ENCODE results near the gene ST6GAL1.
"Not testable (repeated sequence)": the region's sequence is repeated elsewhere in the genome, so short reads cannot be mapped to it uniquely, and the experiment has no call there.

ST6GAL1 gene

GRCh38 chr3:187023340-187023739 is 93.0 kb downstream of the ST6GAL1 start:
- not testable (repeated sequence) for DNase-seq

- DNase-seq = no peak
These were observed 94.4 kb downstream of the ST6GAL1 start for GRCh38 chr3:187024536-187025226.

- no peak for DNase-seq
These were observed 94.9 kb downstream of the ST6GAL1 start for GRCh38 chr3:187025254-187025655.

GRCh38 chr3:187025656-187026316 is 95.5 kb downstream of the ST6GAL1 start:
- DNase-seq = no peak

- no peak for DNase-seq
These were observed 96.0 kb downstream of the ST6GAL1 start for GRCh38 chr3:187026317-187026670.

- no peak for DNase-seq
These were observed 97.4 kb downstream of the ST6GAL1 start for GRCh38 chr3:187027531-187028278.

GRCh38 chr3:187031934-187032333 is 101.6 kb downstream of the ST6GAL1 start:
- no peak for DNase-seq

GRCh38 chr3:187036394-187036793 is 106.1 kb downstream of the ST6GAL1 start:
- DNase-seq = no peak

- no peak for DNase-seq
These were observed 108.9 kb downstream of the ST6GAL1 start for GRCh38 chr3:187039100-187039722.

- no peak for DNase-seq
These were observed 109.5 kb downstream of the ST6GAL1 start for GRCh38 chr3:187039723-187040414.

GRCh38 chr3:187040516-187041361 is 110.4 kb downstream of the ST6GAL1 start:
- DNase-seq = no peak

- no peak for DNase-seq
These were observed 111.3 kb downstream of the ST6GAL1 start for GRCh38 chr3:187041362-187042307.

- no peak for DNase-seq
These were observed 112.0 kb downstream of the ST6GAL1 start for GRCh38 chr3:187042346-187042745.

GRCh38 chr3:187042874-187043458 is 112.6 kb downstream of the ST6GAL1 start:
- DNase-seq = no peak

GRCh38 chr3:187044206-187044605 is 113.9 kb downstream of the ST6GAL1 start:
- no peak for DNase-seq

- no peak for DNase-seq
These were observed 114.7 kb downstream of the ST6GAL1 start for GRCh38 chr3:187044867-187045552.

GRCh38 chr3:187046033-187046432 is 115.7 kb downstream of the ST6GAL1 start:
- no peak for DNase-seq

GRCh38 chr3:187049462-187050101 is 119.3 kb downstream of the ST6GAL1 start:
- no peak for DNase-seq

GRCh38 chr3:187051066-187051465 is 120.7 kb downstream of the ST6GAL1 start:
- DNase-seq = no peak
